C4-2B (cell line): ENCODE results near the gene PKDCC.

Experiments
- H3K27ac ChIP-seq: fragments of 450-650 bp; 2 replicates; pipeline ENCODE4 v1.5.1; 2017
- CTCF ChIP-seq: fragments of 450-650 bp; conservative IDR thresholded peaks from 2 replicates; pipeline ENCODE4 v1.5.1; 2017; ENCODE audit warnings: mild to moderate bottlenecking
- ZFX ChIP-seq: fragments of 450-650 bp; IDR thresholded peaks from 2 replicates; pipeline ENCODE4 v1.6.1; 2017

PKDCC gene

GRCh38 chr2:42102591-42103450, 55.0 kb downstream of the PKDCC start:
- H3K27ac ChIP-seq, result no peak overlapping the region
- TF ChIP-seq ZFX (no peak), CTCF (no peak)

- H3K27ac ChIP-seq, result no peak overlapping the region
- TF ChIP-seq CTCF (no peak), ZFX (no peak)
Measured at GRCh38 chr2:42103829-42104228, 56.0 kb downstream of the PKDCC start.

DNA sequence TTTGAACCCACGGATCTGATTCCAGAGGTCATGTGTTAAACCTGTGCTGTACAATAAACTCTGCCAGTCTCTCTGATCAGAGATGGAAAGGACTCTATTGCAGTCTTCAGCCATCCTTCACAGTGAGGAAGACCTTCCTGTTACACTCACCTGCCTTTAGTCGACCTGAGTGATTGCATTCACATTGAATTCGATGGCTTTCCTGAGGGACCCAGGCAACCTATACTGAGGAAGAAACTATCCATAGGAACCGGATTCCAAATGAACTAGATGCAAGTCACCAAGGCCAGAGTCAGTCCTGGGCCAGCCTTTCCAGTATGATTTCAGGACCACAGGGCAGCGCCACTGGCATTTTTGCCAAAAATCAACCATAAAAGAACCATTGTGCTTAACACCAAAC, 56.8 kb downstream of the PKDCC start:
- no peak overlapping the region for H3K27ac ChIP-seq
- TF ChIP-seq CTCF (no peak), ZFX (no peak)

GRCh38 chr2:42105330-42106256, 57.8 kb downstream of the PKDCC start:
- TF ChIP-seq CTCF, result no peak
- no peak for TF ChIP-seq ZFX
- no peak overlapping the region for H3K27ac ChIP-seq

DNA sequence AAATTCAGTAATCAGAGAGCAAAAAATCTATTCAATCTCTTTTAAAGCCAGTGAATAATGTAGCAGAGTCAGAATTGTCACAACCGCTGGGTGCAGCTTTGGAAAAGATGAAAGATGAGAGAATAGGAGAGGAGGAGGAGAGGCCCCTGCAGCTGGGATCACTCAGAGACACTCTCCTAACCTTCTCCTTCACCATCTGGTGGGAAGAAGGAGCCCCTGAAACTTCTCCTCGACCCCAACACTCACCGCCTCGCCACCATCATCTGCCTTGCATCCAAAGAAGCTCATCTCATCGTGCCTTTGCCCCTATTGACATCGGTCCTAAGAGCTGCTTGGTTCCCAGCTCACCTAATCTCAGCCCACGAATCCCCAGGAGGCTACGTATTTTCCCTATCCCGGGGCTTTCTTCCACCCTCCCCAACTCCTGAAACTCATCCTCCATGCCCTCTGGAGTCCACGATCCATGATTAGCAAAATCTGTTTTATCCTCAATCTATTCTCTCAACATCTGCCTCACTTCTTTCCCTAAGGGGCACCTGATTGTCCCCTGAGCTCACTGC, 58.5 kb downstream of the PKDCC start:
- no peak overlapping the region for H3K27ac ChIP-seq
- TF ChIP-seq CTCF (no peak), ZFX (no peak)

DNA sequence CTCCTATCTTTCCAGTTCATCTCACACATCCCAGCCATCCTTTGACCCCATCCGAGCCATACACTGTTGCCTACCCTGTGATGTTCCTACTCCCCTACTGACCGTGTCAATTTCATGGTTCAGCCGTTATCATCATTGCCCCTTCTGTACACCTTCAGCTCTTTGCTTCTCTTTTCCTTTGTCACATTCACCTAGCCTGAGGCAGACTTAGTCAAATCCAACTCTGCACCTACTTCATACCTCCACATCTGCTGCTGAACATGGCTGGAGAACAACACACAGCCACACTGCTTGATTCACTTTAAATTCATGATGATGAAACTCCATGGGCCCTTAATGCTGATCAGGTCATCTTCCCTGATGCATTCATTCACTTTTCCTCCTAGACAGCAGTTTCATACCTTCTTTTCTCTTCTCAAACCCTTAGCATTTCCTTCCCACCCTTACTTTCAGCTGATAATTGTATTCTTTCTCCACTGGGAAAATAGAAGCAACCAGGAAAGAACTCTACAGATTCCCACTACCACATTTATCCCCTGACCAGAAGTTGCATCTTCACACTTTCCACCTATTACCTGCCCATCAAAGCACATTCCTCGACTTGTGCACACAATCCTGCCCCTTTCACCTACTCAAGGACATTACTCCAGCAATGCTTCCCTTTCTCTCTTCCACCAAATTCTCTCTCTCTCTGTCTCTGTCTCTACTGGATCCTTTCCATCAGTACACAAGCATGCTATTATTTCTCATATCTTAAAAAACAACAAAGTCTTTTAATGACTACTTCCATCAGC, 59.6 kb downstream of the PKDCC start:
- TF ChIP-seq ZFX (no peak), CTCF (no peak)

More for the DNA sequence above, 59.6 kb downstream of the PKDCC start:
- H3K27ac ChIP-seq, result no peak overlapping the region
